ENCODE data around the gene IGDCC3.

The IGDCC3 gene

GRCh38 chr15:65386376-65386775 is 8.6 kb upstream of the IGDCC3 start:
- DNase-seq: no peak

DNA sequence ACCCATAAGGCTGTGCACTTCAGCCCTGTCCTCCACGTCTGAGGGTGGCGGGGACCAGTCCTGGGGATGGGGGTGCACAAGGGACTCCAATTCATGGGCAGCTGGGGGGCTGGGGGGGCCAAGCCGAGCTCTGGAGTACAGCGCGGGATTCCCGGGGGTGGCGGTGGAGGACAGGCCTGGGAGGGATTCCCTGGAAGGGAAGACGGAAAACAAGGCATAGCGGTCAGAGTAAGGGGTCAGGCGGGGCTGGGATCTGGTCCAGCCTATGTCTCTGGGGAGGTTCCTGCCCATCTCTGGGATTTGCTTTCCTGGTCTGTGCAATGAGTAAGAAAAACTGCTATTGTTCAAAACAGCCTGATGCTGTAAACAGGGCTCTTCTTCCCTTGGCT is 8.1 kb upstream of the IGDCC3 start:
- no peak for DNase-seq

- DNase-seq: peak; percentile 60 to 76 (median 73)
Observed at GRCh38 chr15:65384895-65385869, 7.4 kb upstream of the IGDCC3 start.

- no peak for DNase-seq
Observed at GRCh38 chr15:65384505-65384894, 6.7 kb upstream of the IGDCC3 start.

GRCh38 chr15:65383991-65384390 is 6.2 kb upstream of the IGDCC3 start:
- no peak for DNase-seq

GRCh38 chr15:65383456-65383855 is 5.7 kb upstream of the IGDCC3 start:
- no peak for DNase-seq

DNA sequence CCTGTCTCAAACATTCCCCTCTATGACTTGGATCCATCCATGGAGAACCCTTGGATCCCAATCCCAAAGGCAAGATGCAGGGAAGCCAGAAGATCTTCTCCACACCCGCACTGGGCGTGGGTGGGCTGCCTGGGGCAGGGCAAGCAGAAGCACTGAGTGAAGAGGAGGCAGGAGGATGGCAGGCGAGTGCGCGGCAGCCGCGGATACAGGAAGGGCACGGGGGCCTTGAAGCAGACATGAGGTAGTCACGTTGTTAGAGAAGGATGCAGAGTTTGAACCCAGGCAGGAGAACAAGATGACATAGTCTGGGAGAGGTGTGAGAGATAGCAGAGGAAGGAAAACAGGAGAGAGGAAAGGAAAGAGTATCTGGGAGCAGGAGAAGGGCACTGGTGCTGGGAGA is 5.1 kb upstream of the IGDCC3 start:
- no peak for DNase-seq

GRCh38 chr15:65382146-65382491 is 4.3 kb upstream of the IGDCC3 start:
- no peak for DNase-seq

- no peak for DNase-seq
Observed at GRCh38 chr15:65381445-65382145, 3.8 kb upstream of the IGDCC3 start.

GRCh38 chr15:65379986-65380385 is 2.2 kb upstream of the IGDCC3 start:
- no peak for DNase-seq

DNA sequence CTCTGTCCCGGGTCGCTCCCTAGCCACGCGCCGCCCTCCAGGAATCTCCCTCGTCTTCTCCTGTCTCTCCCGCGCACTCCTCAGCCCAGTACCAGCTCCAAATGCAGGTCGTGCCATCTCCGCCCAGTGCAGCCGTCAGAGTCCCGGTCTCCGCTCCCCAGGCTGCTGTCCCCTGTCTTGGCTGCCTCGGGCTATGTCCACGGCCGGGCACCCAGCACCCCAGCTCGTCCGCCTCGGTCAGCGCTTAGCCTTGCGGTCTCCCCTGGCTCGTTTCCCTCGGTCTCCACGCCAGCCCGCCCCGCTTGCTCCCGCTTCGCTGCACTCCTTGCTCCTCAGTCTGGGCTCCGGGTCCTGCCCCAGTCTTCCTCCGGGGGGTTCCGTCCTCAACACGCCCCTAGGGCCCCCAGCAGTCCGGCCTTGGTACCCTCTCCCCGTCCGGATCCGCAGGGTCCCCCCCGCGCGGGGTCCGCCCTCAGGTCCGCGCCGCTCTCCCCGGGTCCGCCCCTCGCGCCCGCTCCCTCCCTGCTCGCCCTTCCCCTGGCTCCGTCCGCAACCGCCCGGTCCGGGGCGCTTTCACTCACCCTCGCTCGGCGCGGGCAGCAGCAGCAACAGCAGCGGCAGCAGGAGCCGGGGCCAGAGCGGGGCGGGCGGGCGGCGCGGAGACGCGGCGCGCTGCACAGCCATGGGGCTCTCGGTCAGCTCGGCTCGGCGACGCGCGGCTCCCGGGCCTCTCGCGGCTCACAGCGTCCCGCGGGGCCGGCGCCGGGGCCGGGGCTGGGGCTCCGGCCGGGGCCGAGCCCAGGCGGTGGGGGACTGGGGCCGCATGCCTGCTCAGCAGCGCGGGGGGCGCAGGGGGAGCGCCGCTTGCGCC is 462 bp downstream of the IGDCC3 start:
- DNase-seq: no peak

GRCh38 chr15:65376767-65377104 is 1.1 kb downstream of the IGDCC3 start:
- DNase-seq: no peak

DNA sequence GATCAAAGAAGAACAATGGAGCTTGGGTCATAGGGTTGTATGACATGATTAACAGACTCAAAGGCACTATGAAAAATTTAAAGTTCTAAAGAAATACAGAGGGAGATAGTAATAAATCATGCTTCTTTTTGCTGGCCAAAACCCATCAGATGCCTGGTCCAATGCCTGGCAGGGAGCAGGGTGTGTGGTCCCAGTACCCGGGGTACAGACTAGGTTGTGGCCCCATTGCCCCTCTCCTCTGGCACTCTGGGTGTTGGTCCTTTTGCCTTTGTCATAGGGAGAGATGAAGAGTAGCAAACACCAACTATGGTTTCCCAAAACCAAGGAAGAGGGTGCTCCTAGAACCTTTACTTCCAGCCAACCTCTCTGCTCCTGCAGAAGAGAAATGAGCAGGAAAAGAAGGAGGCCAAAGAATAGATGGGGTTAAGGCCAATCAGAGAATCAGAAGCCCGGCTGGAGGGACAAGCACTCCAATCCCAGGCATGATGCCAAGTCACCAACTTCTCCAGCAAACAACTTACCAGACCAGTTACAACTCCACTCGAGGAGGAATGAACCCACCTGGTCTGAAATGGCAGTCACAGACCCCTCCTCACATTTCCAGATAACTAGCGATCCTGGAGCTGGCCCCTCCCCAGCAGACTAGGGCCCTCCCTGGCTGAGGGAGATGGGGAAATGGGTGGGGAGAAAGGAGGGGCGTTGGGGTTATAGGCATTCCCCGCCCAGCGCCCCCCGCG is 1.8 kb downstream of the IGDCC3 start:
- DNase-seq: no peak

DNA sequence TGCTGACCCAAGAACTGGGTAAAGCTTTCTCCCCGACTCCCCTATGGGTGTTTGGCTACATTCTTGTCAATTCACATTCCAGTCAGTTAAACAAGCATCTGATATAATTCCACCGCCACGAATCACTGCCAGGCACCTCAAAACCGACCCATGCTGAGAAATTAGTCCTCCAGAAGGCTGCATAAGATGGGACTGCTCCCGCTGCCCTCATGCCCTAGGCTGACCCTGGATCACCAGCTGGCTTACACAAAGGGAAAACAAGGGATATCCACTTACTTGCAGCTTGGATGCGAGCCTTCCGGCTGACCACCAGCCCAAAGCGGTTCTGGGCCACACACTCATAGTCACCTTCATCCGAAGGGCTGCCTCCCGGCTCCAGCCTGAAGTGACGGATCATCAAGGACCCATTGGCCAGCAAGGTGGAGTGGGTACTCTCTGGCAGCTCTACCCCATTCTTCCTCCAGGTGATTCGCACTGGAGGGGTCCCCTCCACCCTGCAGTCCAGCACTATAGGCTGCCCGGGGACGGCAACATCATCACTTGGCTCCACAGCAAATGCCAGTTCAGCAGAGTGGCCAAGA is 2.9 kb downstream of the IGDCC3 start:
- no peak for DNase-seq

DNA sequence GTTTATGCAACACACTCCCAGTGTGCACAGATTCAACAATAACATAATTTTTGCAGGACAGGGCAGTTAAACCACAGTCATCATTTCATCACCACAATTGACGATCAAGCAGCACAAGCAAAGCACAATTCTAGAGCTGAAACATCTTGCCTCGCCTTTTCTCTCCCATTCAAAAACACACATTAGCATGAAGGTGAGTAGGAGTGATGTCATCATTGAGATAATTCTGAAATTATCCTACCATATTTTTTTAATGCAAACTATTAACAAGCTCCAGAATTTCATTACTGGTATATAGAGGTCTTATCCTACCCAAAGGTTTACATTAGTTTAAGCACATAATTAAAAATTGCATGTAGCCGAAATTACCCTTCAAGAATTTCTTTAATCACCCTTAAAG is 3.5 kb downstream of the IGDCC3 start:
- no peak for DNase-seq

GRCh38 chr15:65373163-65373651 is 4.6 kb downstream of the IGDCC3 start:
- DNase-seq: no peak

DNA sequence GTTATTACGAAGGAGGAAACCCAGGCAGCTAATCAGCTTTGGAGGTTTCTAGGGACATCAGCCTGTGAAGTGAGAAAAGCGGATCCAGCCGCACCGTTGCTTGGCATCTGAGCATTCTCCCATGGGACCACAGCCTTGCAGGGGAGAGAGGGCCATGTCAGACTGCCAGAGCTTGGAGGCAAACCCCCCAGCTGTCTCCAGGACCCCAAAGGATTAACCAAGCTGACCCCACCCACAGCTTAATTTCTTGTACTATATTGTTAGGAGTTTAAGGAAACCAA is 5.1 kb downstream of the IGDCC3 start:
- DNase-seq: no peak

DNA sequence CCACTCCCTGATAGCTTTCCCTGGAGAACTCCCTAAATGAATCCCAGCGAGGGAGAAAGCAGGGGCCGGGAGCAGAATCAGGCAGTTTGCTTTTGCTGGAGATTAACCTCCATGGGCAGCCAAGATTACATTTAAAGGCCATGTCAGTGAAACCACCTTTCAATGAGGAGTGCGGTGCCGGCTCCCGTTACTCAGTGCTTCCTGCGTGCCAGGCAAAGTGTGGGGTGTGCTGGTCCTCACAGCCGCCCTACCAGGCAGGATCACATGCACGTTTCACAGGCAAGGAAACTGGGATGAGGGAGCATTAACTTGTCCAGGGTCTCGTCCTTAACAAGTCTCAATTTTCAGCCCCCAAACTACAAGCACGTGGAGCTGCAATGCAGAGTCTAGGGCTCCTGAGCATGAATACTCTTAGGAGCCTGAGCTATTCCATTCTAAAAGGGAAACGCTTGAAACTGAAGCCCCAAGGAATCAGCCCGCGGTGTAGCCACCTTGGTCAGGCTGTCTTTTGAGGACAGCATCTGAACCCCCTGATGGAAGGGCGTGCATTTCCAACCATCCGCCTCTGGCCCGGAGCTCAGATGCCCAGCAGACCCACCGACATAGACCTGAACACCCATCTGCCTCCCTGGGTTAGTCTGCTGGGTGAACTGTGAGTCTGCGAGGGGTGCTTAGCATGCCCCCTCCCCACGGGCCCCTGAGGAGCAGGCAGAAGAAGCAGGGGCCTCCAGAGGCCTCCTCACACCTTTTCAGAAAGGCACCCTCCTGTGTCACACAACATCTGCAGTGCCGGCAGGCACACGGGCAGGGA is 5.6 kb downstream of the IGDCC3 start:
- no peak for DNase-seq

DNA sequence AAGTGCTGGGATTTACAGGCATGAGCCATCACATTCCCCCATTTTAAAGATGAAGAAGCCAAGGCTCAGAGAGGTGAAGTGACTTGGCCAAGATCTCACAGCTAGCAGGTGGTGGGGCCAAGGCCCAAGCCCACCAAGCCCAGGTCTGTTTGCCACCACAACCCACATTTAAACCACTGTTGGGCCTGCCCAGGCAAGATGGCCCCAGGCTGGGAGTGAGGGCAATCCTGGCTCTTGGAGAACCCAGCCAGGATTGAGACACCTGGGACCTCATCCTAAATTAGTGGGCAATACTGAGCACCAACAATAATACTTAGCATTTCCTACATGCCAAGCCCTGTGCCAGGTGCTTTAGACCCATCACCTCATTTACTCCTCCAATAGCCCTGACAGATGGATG is 6.9 kb downstream of the IGDCC3 start:
- no peak for DNase-seq

DNA sequence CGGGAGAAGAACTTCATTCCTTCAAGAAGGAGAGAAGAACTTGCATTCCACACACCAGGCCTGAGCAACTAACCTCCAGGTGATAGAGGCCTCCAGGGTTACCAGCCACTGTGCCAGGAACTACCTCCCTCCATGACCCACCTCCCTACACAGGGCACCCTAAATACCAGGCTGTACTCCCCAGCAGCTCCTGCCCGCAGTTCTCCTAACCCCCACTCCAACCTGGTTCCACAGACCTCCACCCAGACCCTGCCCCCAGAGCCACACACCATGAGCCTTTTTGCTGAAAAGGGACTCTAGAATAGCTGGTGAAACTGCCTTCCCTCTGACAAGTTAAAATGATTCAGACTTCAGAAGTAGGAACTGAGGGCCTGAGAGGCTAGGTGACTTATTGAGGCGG is 8.2 kb downstream of the IGDCC3 start:
- DNase-seq: no peak

DNA sequence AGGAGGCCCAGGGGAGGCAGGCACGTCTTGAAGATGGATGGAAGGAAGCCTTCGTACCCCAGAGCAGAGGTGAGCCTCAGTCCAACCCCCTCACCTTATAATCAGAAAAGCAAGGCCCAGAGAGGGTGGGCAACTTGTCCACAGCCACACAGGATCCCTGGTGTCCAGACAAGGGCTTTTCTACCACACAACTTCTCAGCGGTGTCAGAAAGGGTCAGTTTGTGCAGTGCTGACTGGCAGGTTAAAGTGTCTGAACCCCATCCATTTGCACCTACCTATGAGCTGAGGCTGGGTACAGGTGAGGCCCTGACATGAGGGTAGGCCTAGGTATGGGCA is 8.6 kb downstream of the IGDCC3 start:
- no peak for DNase-seq

Measured in activated naive CD4-positive, alpha-beta T cell (primary cell).